Lower leg skin (tissue), 3 donors: ENCODE measurements around the gene FBXL22.

Experiments used
- POLR2A ChIP-seq, 2 donors: fragments of 450-650 bp; IDR thresholded peaks; one replicate each; pipeline ENCODE4 v1.6.1; 2016 to 2017; ENCODE audit warnings: antibody characterized with exemption in 2 of 2, mild to moderate bottlenecking in 1 of 2, moderate library complexity in 1 of 2
- TF ChIP-seq, protein P1 (sequence below), 3 donors: fragments of 450-650 bp; IDR thresholded peaks; one replicate each; pipeline ENCODE4 v1.5.1; 2016; ENCODE audit warnings: antibody characterized with exemption in 3 of 3, mild to moderate bottlenecking in 3 of 3, moderate library complexity in 2 of 3

DNA sequence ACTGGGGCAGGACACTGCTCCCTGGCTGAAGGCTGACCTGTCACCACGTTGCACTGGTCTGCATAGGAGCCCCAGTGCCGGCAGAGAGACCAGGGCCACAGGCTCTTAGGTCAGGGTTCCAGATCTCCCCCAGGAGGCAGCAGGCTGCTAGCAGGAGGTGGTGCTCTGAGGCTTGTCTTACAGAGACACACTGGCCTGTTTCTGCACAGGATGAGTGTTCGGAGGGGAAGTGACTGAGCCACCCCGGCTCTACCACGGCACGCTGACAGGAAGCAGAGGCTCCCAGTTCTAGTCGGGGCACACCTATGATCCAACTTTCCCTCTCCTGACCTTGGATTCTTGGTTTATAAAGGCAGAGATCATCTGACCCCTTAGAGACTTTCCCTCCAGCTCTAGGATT, 8.6 kb downstream of the FBXL22 start:
- TF ChIP-seq, protein P1, sequence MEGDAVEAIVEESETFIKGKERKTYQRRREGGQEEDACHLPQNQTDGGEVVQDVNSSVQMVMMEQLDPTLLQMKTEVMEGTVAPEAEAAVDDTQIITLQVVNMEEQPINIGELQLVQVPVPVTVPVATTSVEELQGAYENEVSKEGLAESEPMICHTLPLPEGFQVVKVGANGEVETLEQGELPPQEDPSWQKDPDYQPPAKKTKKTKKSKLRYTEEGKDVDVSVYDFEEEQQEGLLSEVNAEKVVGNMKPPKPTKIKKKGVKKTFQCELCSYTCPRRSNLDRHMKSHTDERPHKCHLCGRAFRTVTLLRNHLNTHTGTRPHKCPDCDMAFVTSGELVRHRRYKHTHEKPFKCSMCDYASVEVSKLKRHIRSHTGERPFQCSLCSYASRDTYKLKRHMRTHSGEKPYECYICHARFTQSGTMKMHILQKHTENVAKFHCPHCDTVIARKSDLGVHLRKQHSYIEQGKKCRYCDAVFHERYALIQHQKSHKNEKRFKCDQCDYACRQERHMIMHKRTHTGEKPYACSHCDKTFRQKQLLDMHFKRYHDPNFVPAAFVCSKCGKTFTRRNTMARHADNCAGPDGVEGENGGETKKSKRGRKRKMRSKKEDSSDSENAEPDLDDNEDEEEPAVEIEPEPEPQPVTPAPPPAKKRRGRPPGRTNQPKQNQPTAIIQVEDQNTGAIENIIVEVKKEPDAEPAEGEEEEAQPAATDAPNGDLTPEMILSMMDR (IDR thresholded peaks at IDR 0.05): no peak
- TF ChIP-seq POLR2A (IDR thresholded peaks at IDR 0.05): no peak
